Limb (tissue), 2 donors: Measurements from ENCODE around the gene MYBBP1A.

ENCODE experiments used
- DNase-seq, 2 donors: peaks; one replicate each; pipeline ENCODE4 v3.0.0-alpha.2; 2016; ENCODE audit errors: extremely low spot score in 2 of 2

The MYBBP1A gene

DNA sequence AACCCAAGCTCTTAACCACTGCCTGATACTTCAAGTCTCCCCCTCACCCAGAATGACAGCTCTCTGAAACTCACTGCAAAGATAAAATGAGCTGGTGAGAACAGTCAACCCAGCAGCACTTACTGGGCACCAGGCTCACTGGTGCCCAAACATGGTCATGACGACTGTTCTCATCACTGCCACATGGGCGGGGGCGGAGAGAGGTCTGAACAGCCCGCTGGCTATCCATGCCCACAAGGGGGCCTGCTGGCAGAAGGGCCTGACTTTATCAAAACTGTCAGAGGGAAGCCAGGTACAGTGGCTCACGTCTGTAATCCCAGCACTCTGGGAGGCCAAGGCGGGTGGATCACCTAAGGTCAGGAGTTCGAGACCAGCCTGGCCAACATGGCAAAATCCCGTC, 4.0 kb downstream of the MYBBP1A start:
- no peak for DNase-seq

DNA sequence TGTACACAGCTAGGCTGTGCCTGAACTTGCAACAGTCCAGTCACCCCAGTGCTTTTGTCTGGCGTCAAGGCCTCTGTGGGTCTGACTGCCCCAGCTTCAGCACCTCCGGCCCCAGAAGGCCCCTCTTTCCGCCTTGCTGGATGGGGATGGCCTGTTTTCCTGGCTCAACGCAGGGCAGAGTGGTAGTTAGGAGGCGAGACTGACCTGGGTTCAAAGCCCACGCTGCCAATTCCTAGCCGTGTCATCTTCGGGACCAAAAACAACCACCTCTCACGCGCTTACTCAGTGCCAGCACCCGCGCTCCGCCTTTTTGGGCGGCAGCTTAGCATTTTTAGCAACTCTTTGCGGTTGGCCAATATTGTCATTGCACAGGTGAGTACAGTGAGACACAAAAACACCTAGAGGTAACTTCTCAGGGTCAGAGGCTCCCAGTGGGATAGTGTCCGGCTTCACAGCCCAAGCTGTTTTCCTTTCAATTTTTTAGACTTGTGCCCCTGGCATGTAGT, 4.6 kb downstream of the MYBBP1A start:
- no peak for DNase-seq

DNA sequence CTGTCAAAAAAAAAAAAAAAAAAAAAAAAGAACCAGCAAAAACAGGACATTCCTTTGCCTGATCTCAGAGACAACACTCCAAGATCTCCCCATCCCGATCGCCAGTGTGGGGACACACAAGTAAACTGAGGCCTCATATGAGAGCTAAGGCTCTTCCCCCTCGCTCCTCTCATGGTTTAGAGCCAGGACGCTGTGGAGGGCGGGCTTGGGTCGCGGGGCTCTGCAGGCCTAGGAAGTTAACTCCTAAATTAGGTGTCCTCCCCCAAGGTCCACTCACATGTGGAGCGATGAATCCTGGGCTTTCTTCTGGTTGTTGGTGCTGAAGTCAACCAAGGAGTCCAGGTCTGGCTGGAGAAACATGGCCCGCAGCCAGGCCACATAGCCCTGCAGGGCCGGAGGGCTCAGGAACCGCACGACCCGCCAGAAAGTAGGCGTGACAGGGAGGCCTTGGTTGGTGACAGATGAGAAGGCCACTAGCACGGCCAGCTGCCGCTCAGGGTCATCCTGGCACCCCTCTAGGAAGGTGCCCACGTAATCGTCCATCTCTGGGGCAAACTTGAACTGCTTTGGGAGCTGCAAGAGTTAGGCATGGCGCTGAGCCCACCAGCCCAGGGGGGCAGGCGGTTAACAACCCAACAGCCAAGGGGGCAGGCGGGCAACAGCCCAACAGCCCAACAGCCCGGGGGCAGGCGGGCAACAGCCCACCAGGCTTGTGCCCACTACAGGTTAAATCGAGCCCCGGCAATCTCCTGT, 5.2 kb downstream of the MYBBP1A start:
- DNase-seq, result peak in 1 of 2 donors; percentile 25

DNA sequence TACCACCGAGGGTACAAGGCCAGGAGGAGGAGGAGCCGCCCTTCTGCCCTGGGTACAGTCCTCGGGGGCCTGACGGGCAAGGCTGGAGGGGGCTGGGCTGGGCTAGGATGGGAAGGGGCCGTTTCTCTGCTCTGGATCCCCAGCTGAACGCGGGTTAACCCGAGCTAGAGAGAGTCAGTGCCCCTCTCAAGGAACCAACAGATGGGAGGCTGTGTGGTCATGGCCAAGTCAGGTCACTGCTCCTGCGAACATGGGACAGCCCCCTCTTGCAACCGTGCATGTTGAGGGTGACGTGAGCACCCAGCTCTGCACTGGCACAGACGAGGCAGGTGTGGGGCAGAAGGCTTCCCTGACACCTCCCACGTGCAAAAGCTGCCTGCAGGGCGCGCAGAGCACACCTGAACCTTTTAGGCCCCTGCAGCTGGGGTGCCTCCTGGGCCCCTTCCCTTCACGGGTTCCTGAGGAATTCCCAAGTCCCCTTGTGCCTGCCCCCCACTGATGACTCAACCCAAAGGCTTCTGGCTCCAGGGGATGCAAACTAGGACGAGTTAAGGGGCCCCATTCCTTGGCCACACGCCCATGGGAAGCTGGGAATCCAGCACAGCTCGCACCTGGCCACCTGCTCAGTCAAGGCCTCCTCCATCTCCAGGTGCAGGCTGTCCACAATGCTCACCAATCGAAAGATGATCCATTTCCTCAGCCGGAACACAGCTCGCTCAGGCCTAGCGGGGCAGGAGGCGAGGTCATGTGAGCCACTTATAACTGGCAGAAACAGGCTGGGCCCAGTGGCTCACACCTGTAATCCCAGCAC, 6.3 kb downstream of the MYBBP1A start:
- DNase-seq, result peak in 1 of 2 donors; percentile 27

DNA sequence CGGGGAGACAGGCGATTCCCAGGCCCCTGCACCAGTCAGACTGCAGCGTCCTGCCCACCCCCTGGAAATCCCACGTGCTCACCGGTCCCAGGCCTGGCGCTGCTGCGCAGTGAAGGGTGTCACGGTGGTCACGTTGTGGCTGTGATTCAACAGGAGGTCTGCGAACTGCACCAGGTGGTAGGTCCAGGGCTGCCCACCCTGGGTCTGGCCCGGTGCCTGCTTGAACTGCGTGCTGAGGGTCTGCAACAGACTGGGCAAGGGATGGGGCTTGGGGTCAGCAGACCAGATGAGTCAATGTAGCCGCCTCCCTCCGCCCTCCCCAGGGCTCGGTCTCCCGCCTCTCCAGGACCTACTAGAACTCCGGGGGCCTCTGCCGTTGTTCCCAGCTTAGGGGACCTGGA, 7.1 kb downstream of the MYBBP1A start:
- DNase-seq, result no peak

DNA sequence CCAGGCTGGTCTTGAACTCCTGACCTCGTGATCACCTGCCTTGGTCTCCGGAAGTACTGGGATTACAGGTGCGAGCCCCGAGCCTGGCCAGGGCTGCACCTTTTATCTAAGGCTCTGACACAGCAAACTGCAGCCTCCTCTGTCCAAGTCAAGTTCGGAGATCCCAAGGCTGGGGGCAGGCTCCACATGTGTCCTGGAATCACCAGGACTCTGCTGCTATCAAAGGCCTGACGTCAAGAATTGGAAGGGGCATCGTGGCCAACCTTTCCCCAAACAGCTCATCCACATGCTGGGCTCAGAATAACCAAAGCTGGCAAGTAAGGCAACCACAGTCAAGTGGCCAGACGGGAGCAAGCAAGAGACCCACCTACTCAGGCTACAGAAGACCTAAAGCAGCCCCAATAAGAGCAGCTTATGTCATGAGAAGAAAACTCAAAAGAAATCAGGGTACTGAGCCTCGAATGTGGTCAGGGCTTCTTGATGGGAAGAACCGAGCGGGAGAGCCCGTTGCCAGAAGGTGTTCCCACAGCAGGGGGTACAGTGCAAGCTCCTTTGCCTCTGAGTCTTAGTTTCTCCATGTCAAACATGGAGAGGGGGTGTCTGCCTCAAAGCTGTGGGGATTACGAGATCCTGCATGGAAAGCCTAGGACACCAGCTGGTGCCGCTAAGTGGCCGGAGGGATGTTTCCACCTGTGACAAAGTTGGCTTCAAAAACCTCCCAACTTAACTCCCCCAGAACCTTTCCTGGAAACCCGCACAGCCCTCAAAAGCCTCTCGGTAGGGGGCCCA, 7.9 kb downstream of the MYBBP1A start:
- no peak for DNase-seq

DNA sequence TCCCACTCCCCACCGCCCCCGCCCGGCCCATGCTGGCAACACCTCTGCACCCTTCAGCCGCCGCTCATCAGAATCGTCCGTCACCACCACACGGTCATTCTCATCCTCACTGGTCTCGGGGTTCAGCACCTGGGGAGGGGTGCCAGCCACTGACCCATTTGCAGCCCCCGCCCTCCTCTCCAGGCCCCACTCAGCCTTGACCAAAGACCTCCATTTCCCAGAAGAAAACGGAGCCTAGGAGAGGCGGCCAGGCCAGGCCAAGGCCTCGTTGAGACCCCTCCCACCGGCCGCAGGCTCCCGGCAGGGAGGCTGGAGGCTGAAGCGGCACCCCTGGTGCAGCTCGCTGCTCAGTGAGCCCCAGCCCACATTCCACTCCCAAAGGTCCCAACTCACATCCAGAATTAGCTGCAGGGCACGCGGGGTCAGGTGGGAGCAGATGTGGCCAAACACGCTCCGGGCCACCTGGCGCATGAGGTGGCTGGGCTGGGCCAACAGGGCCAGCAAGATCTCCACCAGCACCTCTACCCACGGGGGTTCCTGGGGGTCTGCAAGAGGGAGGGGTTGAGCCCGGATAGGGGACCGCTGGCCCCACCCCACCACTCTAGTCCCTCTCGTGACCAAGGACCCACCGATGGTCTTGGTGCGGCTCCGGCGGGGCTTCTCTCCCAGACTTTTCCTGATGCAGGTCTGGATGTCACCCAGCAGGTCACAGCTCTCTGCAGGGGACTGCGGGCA, 9.8 kb downstream of the MYBBP1A start:
- peak in 1 of 2 donors; percentile 29 for DNase-seq

DNA sequence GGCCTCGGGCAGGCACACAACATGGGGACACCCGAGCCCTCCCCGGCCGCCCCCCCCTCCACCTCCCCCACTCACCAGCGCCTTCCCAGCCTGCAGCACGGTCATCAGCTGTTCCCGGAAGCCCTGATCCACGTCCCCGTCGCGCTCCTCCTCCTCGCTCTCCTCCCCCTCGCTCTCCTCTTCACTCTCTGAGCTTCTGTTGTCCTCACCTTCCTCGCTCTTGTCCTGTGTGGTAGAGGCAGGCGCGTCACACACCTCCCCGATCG, 10.3 kb downstream of the MYBBP1A start:
- peak in 1 of 2 donors; percentile 27 for DNase-seq

DNA sequence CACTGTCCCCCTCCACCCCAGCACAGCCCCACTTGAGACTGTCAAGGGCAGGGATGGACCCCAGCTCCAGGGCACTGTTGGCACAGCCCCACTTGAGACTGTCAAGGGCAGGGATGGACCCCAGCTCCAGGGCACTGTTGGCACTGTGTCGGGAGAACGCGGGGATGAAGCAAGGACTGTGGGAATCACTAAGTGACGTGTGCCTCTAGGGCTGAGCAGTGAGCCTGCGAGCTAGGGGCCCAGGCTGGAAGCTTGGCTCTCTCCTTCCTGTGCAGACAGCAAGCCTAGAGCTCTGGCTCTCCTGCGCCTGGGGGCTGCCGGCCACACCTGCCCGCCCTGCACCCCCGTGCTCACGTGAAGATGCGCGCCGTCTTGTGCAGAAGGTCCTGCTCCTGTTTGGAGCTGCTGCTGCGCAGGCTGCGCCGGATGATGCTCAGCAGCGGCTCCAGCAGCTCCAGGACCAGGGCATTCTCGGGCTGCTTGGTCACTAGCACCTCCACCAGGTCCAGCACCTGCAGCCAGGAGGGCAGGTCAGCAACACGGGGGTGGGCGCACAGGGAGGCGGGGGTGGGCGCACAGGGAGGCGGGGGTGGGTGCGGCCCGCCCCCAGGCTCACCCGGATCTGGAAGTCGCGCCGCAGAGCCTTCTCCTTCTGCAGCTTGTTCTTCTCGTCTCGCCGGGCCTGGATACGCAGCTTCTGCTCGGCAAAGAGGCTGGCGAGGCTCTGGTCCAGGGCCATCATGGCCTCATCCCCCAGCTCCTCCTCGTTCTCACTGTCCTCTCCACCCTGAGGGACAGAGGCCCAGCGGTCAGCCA, 10.8 kb downstream of the MYBBP1A start:
- no peak for DNase-seq

DNA sequence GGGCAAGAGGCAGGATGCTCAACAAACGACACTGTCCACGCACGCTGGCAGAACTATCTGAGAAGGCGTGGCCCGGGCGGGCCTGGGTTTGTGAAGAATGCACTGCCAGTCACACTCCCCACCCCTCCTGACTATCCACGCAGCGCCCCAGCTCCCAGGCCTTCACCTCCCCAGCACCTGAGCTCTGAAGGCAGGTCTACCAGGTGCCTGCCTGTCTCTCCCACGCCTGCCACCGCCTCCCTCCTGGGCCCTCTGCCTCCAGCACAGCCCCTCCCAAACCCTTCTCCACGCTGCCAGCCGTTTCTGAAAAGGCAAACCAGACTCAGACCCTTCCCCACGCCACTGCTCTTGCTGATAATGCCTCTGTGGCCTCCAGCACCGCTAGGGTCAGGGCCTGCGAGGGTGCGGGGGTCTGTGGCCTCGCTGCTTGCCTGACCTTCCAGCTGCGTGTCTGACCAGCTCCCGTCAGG, 11.6 kb downstream of the MYBBP1A start:
- DNase-seq, result no peak

DNA sequence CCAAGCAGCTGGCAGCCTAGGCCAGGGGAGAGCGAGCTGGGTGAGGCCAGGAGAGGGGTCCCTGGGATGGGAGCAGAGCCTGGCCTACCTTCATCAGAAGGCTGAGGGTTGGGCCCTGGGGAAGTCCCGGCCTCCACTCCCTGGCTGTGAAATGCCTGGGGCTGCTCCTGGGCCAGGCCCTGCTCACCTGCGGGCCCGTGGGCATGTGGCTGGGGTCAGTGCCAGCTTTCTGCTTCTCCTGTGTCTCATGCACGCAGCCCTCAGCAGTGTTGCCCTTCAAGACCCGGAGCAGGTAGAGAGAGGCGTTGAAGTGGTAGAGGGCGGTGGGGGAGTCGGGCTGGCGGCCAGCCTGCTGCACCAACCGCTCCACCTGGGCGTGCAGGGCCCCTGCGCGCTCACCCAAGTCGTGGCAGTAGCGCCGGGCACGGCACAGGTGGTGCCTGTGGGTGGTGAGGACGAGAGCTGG, 12.4 kb downstream of the MYBBP1A start:
- no peak for DNase-seq

DNA sequence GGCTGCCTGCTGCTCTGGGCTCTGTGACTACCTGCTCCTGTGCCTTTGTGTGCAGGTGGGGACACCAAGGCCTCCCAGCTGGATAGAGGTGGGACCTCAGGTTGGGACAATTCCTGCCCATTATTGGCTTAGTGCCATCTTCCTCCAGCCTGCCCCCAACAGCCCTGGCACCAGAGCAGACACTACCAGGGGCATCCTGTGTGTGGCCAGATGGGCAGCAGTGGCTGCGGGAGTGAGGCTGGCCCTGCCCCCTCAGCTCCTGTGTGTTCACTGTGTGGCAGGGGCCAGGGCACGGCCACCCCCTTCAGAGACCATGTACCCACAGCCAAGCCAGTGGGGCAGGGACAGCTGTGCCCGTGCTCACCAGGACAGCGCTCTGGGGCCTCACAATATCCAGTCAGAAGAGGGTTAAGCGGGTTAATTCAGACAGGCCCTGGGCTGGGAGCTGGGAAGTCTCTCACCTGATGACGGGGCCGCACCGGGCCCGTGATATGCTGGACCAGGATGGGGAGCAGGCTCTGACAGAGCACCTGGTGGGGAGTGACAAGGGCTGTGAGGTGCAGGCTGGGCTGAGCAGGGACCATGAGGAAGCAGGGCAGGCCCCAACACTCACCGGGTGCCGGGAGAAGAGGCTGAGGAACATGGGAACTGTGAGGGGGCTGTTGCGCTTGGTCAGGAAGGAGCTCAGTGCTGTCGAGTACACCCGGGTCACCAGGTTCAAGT, 13.0 kb downstream of the MYBBP1A start:
- DNase-seq, result no peak

DNA sequence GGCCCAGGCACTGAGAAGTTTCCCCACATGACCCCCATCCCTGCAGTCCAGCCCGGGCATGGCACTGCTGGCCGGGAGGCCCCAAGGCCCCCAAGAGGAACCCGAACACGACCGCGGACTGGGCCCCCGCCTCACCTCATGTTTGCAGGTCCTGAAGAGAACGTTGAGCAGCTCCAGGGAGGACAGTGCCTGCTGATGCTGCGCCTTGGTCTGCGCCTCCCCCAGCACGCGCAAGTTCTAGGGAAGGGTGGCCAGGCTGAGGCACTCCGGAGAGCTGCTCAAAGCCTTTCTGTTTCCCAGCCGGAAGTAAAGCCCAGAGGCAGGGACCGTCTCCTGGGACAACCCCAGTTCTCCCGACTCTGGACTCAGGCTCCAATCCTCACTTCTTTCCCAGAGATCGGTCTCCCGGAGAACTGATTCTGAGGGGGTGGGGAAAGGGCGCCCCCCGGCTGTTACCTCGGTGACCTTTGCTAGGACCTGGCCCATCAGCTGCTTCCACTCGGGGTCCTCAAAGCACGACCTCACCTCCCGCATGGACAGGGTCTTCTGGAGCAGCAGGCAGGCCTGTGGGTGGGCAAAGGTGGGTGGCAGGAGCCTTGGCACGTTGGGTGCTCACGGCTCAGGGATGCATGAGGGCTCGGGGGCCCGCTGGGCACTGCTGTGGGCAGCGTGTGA, 13.7 kb downstream of the MYBBP1A start:
- no peak for DNase-seq

DNA sequence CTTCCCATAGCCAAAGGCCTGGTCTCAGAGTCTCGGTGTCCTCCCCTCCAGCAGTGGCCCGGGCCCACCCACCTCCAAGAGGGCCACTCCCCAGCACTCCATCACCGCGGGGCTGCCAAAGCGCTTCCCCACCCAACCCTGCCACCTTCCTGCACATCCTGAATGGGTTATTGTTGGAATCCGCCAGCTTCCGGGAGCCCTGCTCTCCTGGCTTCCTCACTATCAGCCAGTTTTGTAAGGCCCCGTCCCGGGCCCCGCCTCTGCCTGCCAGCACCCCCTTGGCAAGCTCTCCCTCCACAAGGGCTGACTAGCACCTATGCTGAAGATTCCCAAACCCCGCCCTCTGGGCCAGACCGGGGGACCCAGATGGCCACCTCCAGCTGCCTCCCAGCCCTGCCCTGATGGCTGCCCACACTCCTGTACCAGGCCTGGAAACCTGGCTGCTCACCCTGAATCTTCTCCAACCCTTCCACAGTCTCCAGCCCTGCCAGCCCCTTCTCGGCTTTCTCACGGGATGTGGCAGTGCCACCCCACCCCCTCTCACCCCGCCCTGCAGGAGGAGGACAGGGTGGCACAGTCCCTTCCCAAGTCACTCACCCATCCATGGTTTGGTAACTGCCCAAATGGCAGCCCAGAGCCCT, 14.4 kb downstream of the MYBBP1A start:
- DNase-seq, result no peak

DNA sequence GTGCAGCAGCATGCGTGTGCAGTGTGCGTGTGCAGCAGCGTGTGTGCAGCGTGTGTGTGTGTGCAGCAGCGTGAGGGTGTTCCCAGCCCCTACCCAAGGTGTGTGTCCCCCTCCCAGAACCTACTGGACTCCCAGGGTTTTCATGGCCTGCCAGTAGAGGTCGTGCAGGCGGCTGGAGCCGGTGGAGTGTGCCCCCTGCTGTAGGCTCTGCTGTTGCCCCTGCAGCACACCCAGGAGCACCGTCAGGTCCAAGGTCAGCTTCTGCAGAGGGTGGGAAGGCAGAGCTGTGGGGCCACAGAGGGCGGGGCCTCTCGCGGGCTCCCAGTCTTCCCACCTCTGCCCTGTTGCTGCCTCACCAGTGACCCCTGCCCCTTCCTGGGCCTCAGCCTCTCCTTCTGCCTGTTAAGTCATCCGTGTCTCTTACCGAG, 14.9 kb downstream of the MYBBP1A start:
- no peak for DNase-seq

DNA sequence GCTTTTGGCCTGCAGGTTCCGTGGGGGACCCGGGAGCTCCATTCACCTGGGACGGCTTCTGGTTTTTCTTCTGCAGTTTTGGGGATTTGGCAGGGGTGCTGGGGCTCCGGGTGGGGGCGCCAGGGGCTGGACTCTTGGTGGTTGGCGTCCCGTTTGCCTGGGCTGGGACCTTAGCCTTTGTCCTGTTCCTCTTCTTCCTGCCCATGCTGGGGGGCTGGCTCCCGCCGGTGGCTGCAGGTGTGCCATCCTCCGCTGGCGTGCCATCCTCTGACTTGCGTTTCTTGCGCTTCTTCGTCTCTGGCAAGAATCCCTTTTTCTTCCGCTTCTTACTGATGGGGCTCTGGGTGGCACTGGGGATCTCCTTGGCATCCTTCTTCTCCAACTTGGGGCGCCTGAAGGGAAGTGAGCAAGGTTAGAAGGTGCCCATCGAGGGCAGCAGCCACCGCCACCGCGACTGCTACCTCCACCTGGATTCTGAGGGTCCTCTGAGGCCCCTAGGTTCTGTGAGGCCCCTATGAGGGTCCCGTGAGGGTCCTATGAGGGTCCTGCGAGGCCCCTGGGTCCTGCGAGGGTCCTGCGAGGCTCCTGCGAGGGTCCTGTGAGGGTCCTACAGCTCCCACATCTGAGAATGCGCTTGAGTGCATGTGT, 15.5 kb downstream of the MYBBP1A start:
- no peak for DNase-seq

DNA sequence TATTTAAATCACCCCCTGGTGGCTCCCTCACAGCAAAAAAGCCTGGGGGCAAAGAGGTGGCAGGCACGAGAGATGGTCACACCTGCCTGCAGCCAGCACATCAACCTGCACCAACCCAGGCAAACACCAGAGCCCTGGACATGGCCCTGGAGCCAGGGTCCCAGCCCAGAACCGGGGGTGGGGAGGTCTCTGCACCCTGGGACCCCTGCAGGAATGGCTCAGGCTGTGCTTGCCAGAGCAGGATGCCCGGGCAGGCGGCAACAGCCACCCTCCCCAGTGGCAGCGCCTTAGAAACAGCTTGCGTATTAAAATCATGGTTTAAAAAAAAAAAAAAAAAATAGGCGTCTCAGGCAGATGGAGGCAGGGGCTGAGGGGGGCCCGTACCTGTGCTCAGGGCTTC, 16.2 kb downstream of the MYBBP1A start:
- no peak for DNase-seq
